ENCODE measurements around the gene LRRC40.

Gene LRRC40

GRCh38 chr1:70109241-70109640 lies 96.1 kb downstream of the LRRC40 start:
- no peak for FAIRE-seq

- FAIRE-seq: no peak
Measured at GRCh38 chr1:70103770-70104169, 101.6 kb downstream of the LRRC40 start.

- FAIRE-seq: no peak
Measured at GRCh38 chr1:70101774-70102173, 103.6 kb downstream of the LRRC40 start.

- FAIRE-seq: no peak
Measured at GRCh38 chr1:70101231-70101630, 104.1 kb downstream of the LRRC40 start.
